Camera-type eye (tissue), 1 donor: ENCODE data around the gene ZBED1. TPM values are rescaled to one million over a fixed set of nuclear protein-coding genes. Genes with fewer than 3 reads are reported as not detected.

Source experiments
- total RNA-seq: library from RNA; depleted of rRNA; stranded (reverse); fragments of >200 nt; gene quantifications from one replicate; pipeline ENCODE4 v1.2.3, GENCODE V29; 2014

ZBED1 gene
- 45.2 TPM for total RNA-seq

GRCh38 chrX:2500803-2501558 lies at the start of gene ZBED1, which contains the start of gene DHRSX:
Gene ZBED1 (minus strand): TSS chrX:2500976. CDS start chrX:2490719, 10,257 bp downstream.
Gene DHRSX (minus strand): TSS chrX:2500976. CDS start chrX:2500925, 51 bp downstream.

Other genes with a start within 250 kb of the ZBED1 start
- gene DHRSX, start within 50 bp of the ZBED1 start, total RNA-seq: 24.5 TPM
- 77.2 TPM for gene CD99, start 190.3 kb upstream of the ZBED1 start, total RNA-seq